Stomach (tissue), 9 donors: ENCODE data around the gene GEMIN5. TPM values are rescaled to one million over a fixed set of nuclear protein-coding genes. Genes with fewer than 3 reads are reported as not detected.
"Not testable (repeated sequence)": the region's sequence is repeated elsewhere in the genome, so short reads cannot be mapped to it uniquely, and the experiment has no call there.

Experiments
- DNase-seq, 2 donors: peaks; one replicate each; pipeline versions ENCODE4 v3.0.0 to v3.0.0-alpha.2; 2013 to 2019
- H3K27ac ChIP-seq, 5 donors: fragments of 200-600 bp in 4 of 5; sonication (generic) in 4 of 5; one replicate each; pipeline ENCODE4 v1.5.1; 2013 to 2019; ENCODE audit warnings: mild to moderate bottlenecking in 1 of 5, moderate library complexity in 1 of 5
- H3K27me3 ChIP-seq, 3 donors: fragments of 200-600 bp; sonication (generic); one replicate each; pipeline ENCODE4 v1.5.1; 2017 to 2019; ENCODE audit warnings: mixed run types in 1 of 3
- H3K36me3 ChIP-seq, 4 donors: fragments of 200-600 bp; sonication (generic); 1 replicate in 3 of 4; 2 replicates in 1 of 4; pipeline ENCODE4 v1.5.1; 2016 to 2019
- H3K4me1 ChIP-seq, 4 donors: fragments of 200-600 bp; sonication (generic); one replicate each; pipeline ENCODE4 v1.5.1; 2016 to 2019
- H3K4me3 ChIP-seq, 4 donors: fragments of 200-600 bp; sonication (generic) in 3 of 4; one replicate each; pipeline ENCODE4 v1.5.1; 2016 to 2019; ENCODE audit warnings: mild to moderate bottlenecking in 1 of 4
- H3K9me3 ChIP-seq, 4 donors: fragments of 200-600 bp; sonication (generic); one replicate each; pipeline ENCODE4 v1.5.1; 2016 to 2019
- EP300 ChIP-seq: sonication (generic); formaldehyde crosslinking; IDR thresholded peaks from one replicate; pipeline ENCODE4 v1.6.1; 2017; ENCODE audit warnings: antibody characterized with exemption
- POLR2A ChIP-seq, 4 donors: fragments of 450-650 bp; IDR thresholded peaks; one replicate each; pipeline ENCODE4 v1.6.1; 2016; ENCODE audit warnings: antibody characterized with exemption in 4 of 4, control low read depth in 2 of 4, mild to moderate bottlenecking in 1 of 4, moderate library complexity in 1 of 4
- POLR2AphosphoS5 ChIP-seq, 3 donors: sonication (generic); formaldehyde crosslinking; IDR thresholded peaks; one replicate each; pipeline ENCODE4 v1.6.1; 2016; ENCODE audit warnings: antibody characterized with exemption in 3 of 3
- WGBS, 5 donors: extraction: QIAGEN DNeasy Blood & Tissue Kit in 3 of 5; methylation state at CpG; one replicate each; pipeline versions ENCODE4 v1.1.5 to v1.1.7; 2013 to 2018; 5-methylcytosine and 5-hydroxymethylcytosine counted together
- intact Hi-C: fragments of 100-400 bp; cut with DNase I; formaldehyde crosslinking; loops from one replicate; pipeline ENCODE4 v1.15.1; 2023; ENCODE audit warnings: low total_unique reads
- polyA plus RNA-seq, 3 donors: library from polyadenylated mRNA; stranded (reverse); fragments of 200-250 nt; gene quantifications; one replicate each; pipeline ENCODE4 v1.2.3, GENCODE V29; 2013
- total RNA-seq, 5 donors: library from RNA; depleted of rRNA; stranded (reverse); fragments of >200 nt; gene quantifications; one replicate each; pipeline versions ENCODE4 v1.1.0 to v1.2.3, GENCODE V29; 2014 to 2016
- TF ChIP-seq, protein P1 (sequence below), 7 experiments: fragments of 450-650 bp in 4 of 7; fragments of 200-600 bp in 3 of 7; sonication (generic) in 3 of 7; IDR thresholded peaks; one replicate each; pipeline ENCODE4 v1.5.1; 2016 to 2019; ENCODE audit warnings: antibody characterized with exemption in 7 of 7, control low read depth in 2 of 7, mild to moderate bottlenecking in 1 of 7
- donor health status: healthy with polysubstance abuse.
- donor health status: Bipolar disorder and iron deficiency.
- donor health status: healthy.

The GEMIN5 gene
- total and polyA plus RNA-seq, 8 donors, result 2.1 to 13.8 (median 4.6) TPM

DNA sequence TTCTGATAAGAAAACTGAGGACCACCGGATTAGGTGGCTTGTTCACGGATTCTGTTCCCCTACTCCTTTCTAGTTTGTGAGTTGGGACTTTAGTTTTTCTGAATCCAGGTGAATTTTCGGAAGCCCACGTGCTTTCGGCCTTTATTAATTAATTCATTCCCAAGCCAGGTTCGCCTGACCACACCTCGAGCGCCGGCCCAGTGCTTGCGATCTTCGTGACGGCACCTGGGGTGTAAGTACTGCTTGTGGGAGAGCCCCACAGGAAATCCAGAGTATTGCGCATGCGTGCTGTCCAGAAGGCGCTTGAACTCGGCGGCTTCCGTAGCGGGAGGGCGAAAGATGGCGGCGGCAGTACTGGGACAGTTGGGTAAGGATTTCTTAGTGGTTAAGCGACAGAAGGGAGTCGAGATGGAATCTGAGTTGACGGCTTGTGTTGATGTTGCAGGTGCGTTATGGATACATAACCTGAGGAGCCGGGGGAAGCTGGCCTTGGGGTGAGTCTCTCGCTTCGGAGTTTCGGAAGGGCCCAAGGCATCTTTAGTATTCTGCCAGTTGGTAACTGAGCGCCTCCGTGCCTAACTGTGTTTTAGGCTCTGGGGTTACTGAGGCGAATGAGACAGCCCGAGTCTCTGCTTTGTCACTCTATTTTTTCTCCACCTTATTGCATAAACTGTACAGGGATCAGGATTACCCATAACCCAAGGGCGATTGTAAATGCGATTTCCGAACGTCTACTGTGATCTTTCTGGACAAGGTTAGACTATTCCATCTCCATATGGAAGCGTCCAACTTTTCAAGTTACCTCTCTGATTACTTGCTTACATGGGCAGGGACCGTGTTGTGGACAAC, 3.0 kb upstream of the GEMIN5 start, which contains the start of gene MRPL22:
Gene MRPL22 (plus strand): TSS at position 302 of the 849 bp plus-strand sequence. CDS start 38 bp downstream, at position 340.
- no peaks in the 10 kb centered on the region for H3K9me3 ChIP-seq
- H3K27ac ChIP-seq, result peak within 1 kb of the TSS; percentile 65 to 78 (median 74)
- peaks cover 26 to 81% (median 59%) of the 10 kb centered on the region in 4 donors for H3K4me1 ChIP-seq
- H3K4me3 ChIP-seq, result peak within 1 kb of the TSS; percentile 67 to 85 (median 68)
- H3K36me3 ChIP-seq, result peaks cover 0 to 8% (median under 1%) of the 10 kb centered on the region in 4 donors
- intact Hi-C loops, result no loop called here
- TF ChIP-seq POLR2A (IDR thresholded peaks at IDR 0.05) (no peak), POLR2AphosphoS5 (IDR thresholded peaks at IDR 0.05) (peak; percentile 80 to 94 (median 85))
- TF ChIP-seq, protein P1, sequence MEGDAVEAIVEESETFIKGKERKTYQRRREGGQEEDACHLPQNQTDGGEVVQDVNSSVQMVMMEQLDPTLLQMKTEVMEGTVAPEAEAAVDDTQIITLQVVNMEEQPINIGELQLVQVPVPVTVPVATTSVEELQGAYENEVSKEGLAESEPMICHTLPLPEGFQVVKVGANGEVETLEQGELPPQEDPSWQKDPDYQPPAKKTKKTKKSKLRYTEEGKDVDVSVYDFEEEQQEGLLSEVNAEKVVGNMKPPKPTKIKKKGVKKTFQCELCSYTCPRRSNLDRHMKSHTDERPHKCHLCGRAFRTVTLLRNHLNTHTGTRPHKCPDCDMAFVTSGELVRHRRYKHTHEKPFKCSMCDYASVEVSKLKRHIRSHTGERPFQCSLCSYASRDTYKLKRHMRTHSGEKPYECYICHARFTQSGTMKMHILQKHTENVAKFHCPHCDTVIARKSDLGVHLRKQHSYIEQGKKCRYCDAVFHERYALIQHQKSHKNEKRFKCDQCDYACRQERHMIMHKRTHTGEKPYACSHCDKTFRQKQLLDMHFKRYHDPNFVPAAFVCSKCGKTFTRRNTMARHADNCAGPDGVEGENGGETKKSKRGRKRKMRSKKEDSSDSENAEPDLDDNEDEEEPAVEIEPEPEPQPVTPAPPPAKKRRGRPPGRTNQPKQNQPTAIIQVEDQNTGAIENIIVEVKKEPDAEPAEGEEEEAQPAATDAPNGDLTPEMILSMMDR (IDR thresholded peaks at IDR 0.05), result peak in 3 of 7 experiments; percentile 8 to 25 (median 10)
- no peaks in the 10 kb centered on the region for H3K27me3 ChIP-seq
- WGBS, 5 donors, result 1 to 2% (median 1%) methylated on average over 33 to 40 of the region's 40 CpGs
- DNase-seq, result peak; percentile 95 to 98

GRCh38 chr5:154940375-154940771, 2.4 kb upstream of the GEMIN5 start:
- Histone ChIP-seq H3K36me3 (peaks cover 0 to 9% (median 6%) of the 10 kb centered on the region in 4 donors), H3K9me3 (no peaks in the 10 kb centered on the region), H3K4me1 (peaks cover 26 to 78% (median 57%) of the 10 kb centered on the region in 4 donors), H3K27me3 (no peaks in the 10 kb centered on the region), H3K27ac (peak overlapping the region in 4 of 5 donors; percentile 65 to 78 (median 75)), H3K4me3 (peak overlapping the region; percentile 67 to 85 (median 68))
- DNase-seq, result no peak
- intact Hi-C loops, result no loop called here
- 67 to 82% (median 74%) methylated on average over 9 of the region's 9 CpGs for WGBS, 5 donors
- TF ChIP-seq POLR2A (IDR thresholded peaks at IDR 0.05) (no peak), EP300 (no peak), POLR2AphosphoS5 (IDR thresholded peaks at IDR 0.05) (no peak)
- TF ChIP-seq, protein P1 (IDR thresholded peaks at IDR 0.05), result no peak

DNA sequence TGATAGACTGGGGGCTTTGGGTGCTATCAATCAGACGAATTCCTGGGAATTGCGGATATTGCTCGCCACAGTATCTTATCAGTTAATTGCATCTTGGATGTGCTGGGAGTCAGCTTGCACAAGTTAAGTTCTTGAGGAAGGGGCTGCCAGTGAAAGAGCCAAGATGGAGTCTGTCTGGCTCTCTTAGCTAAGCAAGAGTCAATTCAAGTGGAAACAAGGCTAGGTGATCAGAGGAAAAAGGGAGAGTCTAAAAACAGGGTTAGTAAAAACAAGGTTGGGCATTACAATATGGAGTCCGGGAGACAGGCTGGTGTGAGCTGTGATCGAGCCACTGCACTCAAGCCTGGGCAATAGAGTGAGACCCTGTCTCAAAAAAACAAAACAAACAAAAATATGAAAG, 1.4 kb upstream of the GEMIN5 start:
- Histone ChIP-seq H3K36me3 (peaks cover 0 to 19% (median 13%) of the 10 kb centered on the region in 4 donors), H3K4me1 (peaks cover 26 to 68% (median 52%) of the 10 kb centered on the region in 4 donors)
- not testable (repeated sequence) for H3K9me3 ChIP-seq, H3K4me3 ChIP-seq, DNase-seq, H3K27me3 ChIP-seq, H3K27ac ChIP-seq
- 68 to 86% (median 78%) methylated on average over 5 of the region's 5 CpGs for WGBS, 5 donors
- intact Hi-C loops, result loop anchor here (10.0 kb wide), 1 partner anchor 75 kb away; no protein-coding TSS in a partner anchor

DNA sequence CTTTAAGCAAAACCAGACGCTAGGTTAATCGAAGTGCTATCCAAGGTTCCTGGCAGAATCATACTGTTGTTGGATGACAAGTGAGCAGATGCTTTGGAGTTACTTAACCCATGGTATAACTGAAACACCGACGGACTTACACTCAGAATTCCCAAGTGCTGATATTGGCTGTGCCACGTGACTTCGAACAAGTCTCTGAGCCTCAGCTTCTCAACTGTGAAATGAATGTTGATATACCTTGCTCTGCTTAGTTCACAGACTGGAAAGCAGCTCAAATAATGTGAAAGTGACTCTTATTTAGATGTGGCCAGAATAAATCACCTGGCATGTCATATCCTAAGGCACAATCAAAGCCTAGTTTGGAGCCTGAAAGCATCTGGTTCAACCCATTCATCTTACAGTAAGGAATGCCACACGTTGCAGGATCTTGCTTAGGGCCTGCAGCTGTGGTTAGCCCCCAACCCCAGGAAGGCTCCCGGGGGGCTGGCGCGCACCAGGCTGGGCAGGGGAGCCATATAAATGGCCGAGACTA, 759 bp downstream of the GEMIN5 start:
- TF ChIP-seq POLR2AphosphoS5 (IDR thresholded peaks at IDR 0.05) (no peak), POLR2A (IDR thresholded peaks at IDR 0.05) (no peak), EP300 (no peak)
- TF ChIP-seq, protein P1 (IDR thresholded peaks at IDR 0.05), result no peak
- DNase-seq, result no peak
- WGBS, 5 donors, result 15 to 21% (median 18%) methylated on average over 7 to 11 of the region's 11 CpGs

More for the DNA sequence above, 759 bp downstream of the GEMIN5 start:
- no peaks in the 10 kb centered on the region for H3K9me3 ChIP-seq
- no peaks in the 10 kb centered on the region for H3K27me3 ChIP-seq
- H3K27ac ChIP-seq, result peak overlapping the region in 4 of 5 donors; percentile 73 to 83 (median 78)
- H3K4me3 ChIP-seq, result peak overlapping the region; percentile 81 to 97 (median 84)
- peaks cover 26 to 48% (median 37%) of the 10 kb centered on the region in 4 donors for H3K4me1 ChIP-seq
- intact Hi-C loops, result loop anchor here (10.0 kb wide), 1 partner anchor 72 kb away; no protein-coding TSS in a partner anchor
- peaks cover 0 to 35% (median 25%) of the 10 kb centered on the region in 4 donors for H3K36me3 ChIP-seq
